GM12878 (cell line): ENCODE results near the gene NEK5. TPM values are rescaled to one million over a fixed set of nuclear protein-coding genes. Genes with fewer than 3 reads are reported as not detected.

Experiments used
- ATAC-seq: fragments of 200-7000 bp; cut with Tn5 transposase; 3 replicates; pipeline ENCODE4 v1.9.1; 2020; ENCODE audit warnings: mild to moderate bottlenecking, moderate library complexity
- BruUV-seq: library from RNA; stranded (reverse); fragments of 400-500 nt; replicated peaks from 2 replicates; lab custom pipeline; 2021; lab: Mats Ljungman, UMichigan
- CTCF ChIA-PET: fragments of 300-600 bp; sonication (Branson Sonifier 250); formaldehyde crosslinking; extraction: SDS; loops from one replicate; lab custom pipeline; 2021; ENCODE audit warnings: inconsistent platforms; lab: Yijun Ruan, JAX
- POLR2A ChIA-PET: fragments of 350-600 bp; formaldehyde crosslinking; extraction: SDS; loops from one replicate; lab custom pipeline; 2021; ENCODE audit warnings: inconsistent platforms; lab: Charles Lee
- RAD21 ChIA-PET: fragments of 300-600 bp; sonication (Branson Sonifier 250); formaldehyde crosslinking; loops from one replicate; lab custom pipeline; 2023; ENCODE audit warnings: antibody characterized with exemption; ENCODE audit not compliant: unreplicated experiment; lab: Charles Lee
- SMC1A ChIA-PET: fragments of 300-600 bp; sonication (Branson Sonifier 250); formaldehyde crosslinking; loops from one replicate; lab custom pipeline; 2023; ENCODE audit not compliant: unreplicated experiment, uncharacterized antibody; lab: Charles Lee
- DNase-seq: peaks from one replicate; pipeline ENCODE4 v3.0.0-alpha.2; 2011; ENCODE audit warnings: low read depth, low spot score
- FAIRE-seq: peaks from 3 replicates; lab custom pipeline; 2011; peaks lifted over from hg19 to GRCh38; lab: Jason Lieb, UNC
- H2AFZ ChIP-seq: 2 replicates; pipeline ENCODE4 v1.6.0; 2011; ENCODE audit warnings: low read depth, low read length, control low read depth; ENCODE audit not compliant: control insufficient read depth
- H3K27ac ChIP-seq: 2 replicates; pipeline ENCODE4 v1.5.1; 2011; ENCODE audit warnings: control low read depth; ENCODE audit not compliant: control insufficient read depth, insufficient read depth
- H3K27me3 ChIP-seq, 2 experiments: replicated peaks in 1 of 2; 2 replicates each; pipeline versions ENCODE4 v1.6.0 to v1.6.1; 2011; ENCODE audit warnings: low read length in 1 of 2; ENCODE audit not compliant: control insufficient read depth in 2 of 2, insufficient read depth in 2 of 2
- H3K36me3 ChIP-seq, 2 experiments: 2 replicates each; pipeline ENCODE4 v1.5.1; 2011; ENCODE audit warnings: low read length in 1 of 2; ENCODE audit not compliant: control insufficient read depth in 2 of 2, insufficient read depth in 2 of 2
- H3K4me1 ChIP-seq: 2 replicates; pipeline ENCODE4 v1.6.1; 2011; ENCODE audit warnings: mild to moderate bottlenecking, low read length, moderate library complexity, mixed read lengths; ENCODE audit not compliant: control insufficient read depth, insufficient read depth
- H3K4me2 ChIP-seq: 2 replicates; pipeline ENCODE4 v1.6.0; 2011; ENCODE audit warnings: control low read depth; ENCODE audit not compliant: control insufficient read depth, insufficient read depth
- H3K4me3 ChIP-seq: fragments of 200-600 bp; sonication (generic); 2 replicates; pipeline ENCODE4 v1.5.1; 2016
- H3K79me2 ChIP-seq: 2 replicates; pipeline ENCODE4 v1.6.0; 2011; ENCODE audit warnings: low read length; ENCODE audit not compliant: control insufficient read depth, insufficient read depth
- H3K9ac ChIP-seq: 2 replicates; pipeline ENCODE4 v1.8.0; 2011; ENCODE audit warnings: low read length, control low read depth, mixed read lengths; ENCODE audit not compliant: control insufficient read depth, insufficient read depth
- H3K9me3 ChIP-seq: replicated peaks from 3 replicates; pipeline ENCODE4 v1.5.1; 2011; ENCODE audit warnings: mild to moderate bottlenecking, low read length; ENCODE audit not compliant: control insufficient read depth, insufficient read depth
- H4K20me1 ChIP-seq: 2 replicates; pipeline ENCODE4 v1.6.0; 2011; ENCODE audit not compliant: control insufficient read depth, insufficient read depth
- CBFB ChIP-seq: IDR thresholded peaks from 2 replicates; pipeline ENCODE4 v1.6.1; 2016; ENCODE audit warnings: antibody characterized with exemption, low read depth
- EZH2 ChIP-seq: IDR thresholded peaks from 2 replicates; pipeline ENCODE4 v1.6.1; 2012; ENCODE audit warnings: low read depth, mild to moderate bottlenecking, control low read depth, inconsistent platforms, low read length, borderline replicate concordance; ENCODE audit not compliant: control insufficient read depth
- HDGF ChIP-seq: fragments of 450-650 bp; IDR thresholded peaks from 2 replicates; pipeline ENCODE4 v1.6.1; 2016; ENCODE audit warnings: antibody characterized with exemption
- IKZF2 ChIP-seq, 2 experiments: fragments of 450-650 bp; IDR thresholded peaks; 2 replicates each; pipeline ENCODE4 v1.6.1; 2017; ENCODE audit warnings: mild to moderate bottlenecking in 2 of 2, moderate library complexity in 2 of 2
- NFYA ChIP-seq: IDR thresholded peaks from 2 replicates; pipeline ENCODE4 v1.6.1; 2011; ENCODE audit warnings: low read depth, mild to moderate bottlenecking, low read length, improper control_type of control experiment, borderline replicate concordance
- NR2F1 ChIP-seq: fragments of 450-650 bp; conservative IDR thresholded peaks from 2 replicates; pipeline ENCODE4 v1.6.1; 2017; ENCODE audit warnings: mild to moderate bottlenecking
- SMAD5 ChIP-seq: IDR thresholded peaks from 2 replicates; pipeline ENCODE4 v1.6.1; 2016; ENCODE audit warnings: antibody characterized with exemption, low read depth
- SP1 ChIP-seq: IDR thresholded peaks from one replicate; pipeline ENCODE4 v1.6.1; 2011; ENCODE audit warnings: low read depth, low read length
- STAT3 ChIP-seq: IDR thresholded peaks from 2 replicates; pipeline ENCODE4 v1.6.1; 2011; ENCODE audit warnings: low read depth, low read length, improper control_type of control experiment
- SUPT20H ChIP-seq: IDR thresholded peaks from 2 replicates; pipeline ENCODE4 v1.6.1; 2011; ENCODE audit warnings: low read depth, mild to moderate bottlenecking, low read length, moderate library complexity, borderline replicate concordance; ENCODE audit not compliant: control insufficient read depth
- TCF7 ChIP-seq: IDR thresholded peaks from 2 replicates; pipeline ENCODE4 v1.6.1; 2014; ENCODE audit warnings: antibody characterized with exemption, borderline replicate concordance
- WGBS: methylation state at CpG from one replicate; pipeline ENCODE4 v1.1.6; 2016; ENCODE audit warnings: low lambda C conversion rate; ENCODE audit not compliant: insufficient replicate concordance, insufficient coverage; ENCODE audit errors: missing lambda C conversion rate; 5-methylcytosine and 5-hydroxymethylcytosine counted together
- in situ Hi-C: fragments of 300-500 bp; cut with MboI; formaldehyde crosslinking; loops from 9 replicates; pipeline ENCODE4 v1.14.3; 2018; ENCODE audit warnings: mixed read lengths
- intact Hi-C: fragments of 100-400 bp; cut with micrococcal nuclease; formaldehyde crosslinking; loops from one replicate; pipeline ENCODE4 v1.14.2; 2022; ENCODE audit not compliant: unreplicated experiment
- polyA plus RNA-seq, 11 experiments: library from polyadenylated mRNA; depleted of rRNA in 4 of 11; unstranded in 6 of 11; stranded (reverse) in 5 of 11; fragments of >200 nt; fragmentation: Nextera tagmentation in 4 of 11; fragmentation: Illumina TruSeq in 1 of 11; extraction: Ambion mirVana in 4 of 11; extraction: Trizol in 1 of 11; gene quantifications; 1 replicate in 1 of 11; 2 replicates in 10 of 11; pipeline versions ENCODE4 v1.2.1 to v1.2.3, GENCODE V29; 2011 to 2016; ENCODE audit warnings: inconsistent platforms in 2 of 11, missing spikeins in 2 of 11, low read depth in 1 of 11
- total RNA-seq, 4 experiments: library from RNA; depleted of rRNA in 3 of 4; stranded (reverse); fragments of >200 nt in 3 of 4; fragmentation: Illumina TruSeq in 1 of 4; extraction: Trizol in 1 of 4; gene quantifications; 2 replicates each; pipeline versions ENCODE4 v1.2.1 to v1.2.3, GENCODE V29; 2013 to 2021
- TF ChIP-seq, protein P1 (sequence below): fragments of 450-650 bp; IDR thresholded peaks from 2 replicates; pipeline ENCODE4 v1.6.1; 2017; ENCODE audit warnings: mild to moderate bottlenecking, low read depth, inconsistent platforms; ENCODE audit not compliant: poor library complexity, severe bottlenecking

NEK5 gene
- total and polyA plus RNA-seq, 10 of the 15 experiments (the other 5 are each of a cell fraction or from before 2014, with no cell fraction given) = 0.04 to 0.32 (median 0.20) TPM; not detected in 6

DNA sequence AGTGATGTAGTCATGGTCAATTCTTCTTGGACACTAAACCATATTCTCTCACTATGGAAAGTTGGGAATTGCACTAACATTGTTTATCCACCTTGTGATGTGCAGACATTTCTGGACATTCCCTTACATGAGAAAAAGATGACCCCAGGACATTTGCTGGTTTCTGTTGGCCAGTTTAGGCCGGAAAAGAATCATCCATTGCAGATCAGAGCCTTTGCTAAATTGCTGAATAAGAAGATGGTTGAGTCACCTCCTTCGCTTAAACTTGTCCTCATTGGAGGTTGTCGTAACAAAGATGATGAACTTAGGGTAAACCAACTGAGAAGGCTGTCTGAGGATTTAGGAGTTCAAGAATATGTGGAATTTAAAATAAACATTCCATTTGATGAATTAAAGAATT, 104.4 kb downstream of the NEK5 start, which contains the start of gene UTP14C:
Gene UTP14C (plus strand): TSS at position 211 of the 400 bp plus-strand sequence. CDS start 4,114 bp downstream, outside the sequence.
- Histone ChIP-seq H3K9ac (no peak within 1 kb of the TSS), H3K79me2 (no peaks in the 10 kb centered on the region), H2AFZ (no peak within 1 kb of the TSS), H3K4me3 (no peak within 1 kb of the TSS), H3K4me2 (no peak within 1 kb of the TSS), H3K27ac (no peak within 1 kb of the TSS), H3K4me1 (no peaks in the 10 kb centered on the region), H3K27me3 (no peaks in the 10 kb centered on the region), H3K36me3 (peaks cover 3 to 8% of the 10 kb centered on the region in 2 experiments; a peak in 3 of 4 replicates), H3K9me3 (no peaks in the 10 kb centered on the region)
- 79% methylated on average over 3 of the region's 3 CpGs for WGBS
- ChIA-PET CTCF (interaction anchor here (0.5 to 0.9 kb wide), 3 partner anchors 12 to 407 kb away, joined by 3 read pairs; no protein-coding TSS in a partner anchor), RAD21 (no interaction called here), SMC1A (interaction anchor here (0.7 kb wide), 1 partner anchor 959 kb away, joined by 3 read pairs; no protein-coding TSS in a partner anchor)
- no peak for DNase-seq
- in situ Hi-C loops = no loop called here
- no TSS peak for BruUV-seq
- no peak for ATAC-seq
- FAIRE-seq = no peak
- TF ChIP-seq STAT3 (no peak), HDGF (no peak), SP1 (no peak), SMAD5 (no peak), TCF7 (no peak), SUPT20H (no peak), IKZF2 (IDR thresholded peaks at IDR 0.05) (no peak), CBFB (no peak), EZH2 (no peak), NR2F1 (no peak), NFYA (no peak)
- TF ChIP-seq, protein P1, sequence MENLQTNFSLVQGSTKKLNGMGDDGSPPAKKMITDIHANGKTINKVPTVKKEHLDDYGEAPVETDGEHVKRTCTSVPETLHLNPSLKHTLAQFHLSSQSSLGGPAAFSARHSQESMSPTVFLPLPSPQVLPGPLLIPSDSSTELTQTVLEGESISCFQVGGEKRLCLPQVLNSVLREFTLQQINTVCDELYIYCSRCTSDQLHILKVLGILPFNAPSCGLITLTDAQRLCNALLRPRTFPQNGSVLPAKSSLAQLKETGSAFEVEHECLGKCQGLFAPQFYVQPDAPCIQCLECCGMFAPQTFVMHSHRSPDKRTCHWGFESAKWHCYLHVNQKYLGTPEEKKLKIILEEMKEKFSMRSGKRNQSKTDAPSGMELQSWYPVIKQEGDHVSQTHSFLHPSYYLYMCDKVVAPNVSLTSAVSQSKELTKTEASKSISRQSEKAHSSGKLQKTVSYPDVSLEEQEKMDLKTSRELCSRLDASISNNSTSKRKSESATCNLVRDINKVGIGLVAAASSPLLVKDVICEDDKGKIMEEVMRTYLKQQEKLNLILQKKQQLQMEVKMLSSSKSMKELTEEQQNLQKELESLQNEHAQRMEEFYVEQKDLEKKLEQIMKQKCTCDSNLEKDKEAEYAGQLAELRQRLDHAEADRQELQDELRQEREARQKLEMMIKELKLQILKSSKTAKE = no peak
- TF ChIP-seq, all 136 proteins: peak for 0
- intact Hi-C loops = no loop called here
- POLR2A ChIA-PET = no interaction called here
- no peaks in the 10 kb centered on the region for H4K20me1 ChIP-seq
